ENCODE data around the gene SMARCE1.
A peak's percentile ranks its signal among the peaks of the same experiment; 100 is the strongest.

The SMARCE1 gene

DNA sequence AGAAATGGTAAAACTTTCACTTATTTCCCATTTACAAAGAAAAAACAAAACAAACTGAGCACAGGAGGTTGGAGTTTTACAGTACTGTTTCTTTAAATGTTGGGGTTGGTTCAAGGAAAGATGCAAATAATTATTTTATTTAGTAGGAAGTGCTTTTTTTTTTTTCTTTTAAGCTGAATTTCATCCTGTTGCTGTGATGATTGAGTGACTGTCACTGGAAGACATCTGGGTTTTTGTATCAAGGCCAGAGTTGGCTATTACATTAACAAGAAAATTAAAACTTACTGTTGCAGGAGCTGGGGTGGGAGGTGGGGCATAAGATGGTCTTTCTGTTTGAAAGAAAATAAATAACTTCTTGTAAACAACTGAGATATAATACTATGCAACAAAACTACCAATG, 2.3 kb downstream of the SMARCE1 start:
- no peak for DNase-seq

DNA sequence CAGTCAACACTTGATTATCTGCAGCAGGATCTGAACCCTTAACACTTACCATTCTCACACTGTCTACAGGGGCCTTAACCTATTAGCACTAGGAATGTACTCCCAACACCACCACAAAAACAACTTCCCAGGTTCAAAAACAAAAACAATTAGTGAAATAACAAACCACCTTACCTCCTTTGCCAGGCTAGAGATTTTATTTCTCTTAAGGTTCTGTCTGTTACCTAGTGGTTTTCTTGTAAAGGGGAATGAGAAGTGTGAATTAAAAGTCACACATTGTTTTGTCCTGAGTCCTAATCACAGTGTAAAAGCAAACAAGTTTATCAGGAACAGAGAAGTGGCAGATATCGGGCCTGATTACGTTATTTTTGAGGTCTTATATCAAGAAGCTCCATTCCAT, 9.7 kb downstream of the SMARCE1 start:
- DNase-seq = no peak

DNA sequence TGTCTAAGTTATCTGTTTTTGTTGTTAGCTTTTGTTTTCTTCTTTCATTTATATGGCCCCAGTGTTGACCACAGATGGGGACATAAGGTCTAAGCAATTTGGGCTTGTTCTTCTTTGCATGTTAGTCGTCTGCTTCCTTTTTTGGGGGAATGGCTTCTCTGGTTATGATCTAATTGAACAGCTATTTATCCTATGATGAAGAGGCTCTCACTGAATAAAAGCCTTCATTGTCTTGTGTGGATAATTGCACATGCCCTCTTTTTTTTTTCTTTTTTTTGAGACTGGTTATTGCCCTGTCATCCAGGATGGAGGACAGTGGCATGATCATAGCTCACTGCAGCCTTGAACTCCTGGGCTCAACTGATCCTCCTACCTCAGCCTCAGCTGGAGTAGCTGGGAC, 13.7 kb downstream of the SMARCE1 start:
- DNase-seq = no peak

DNA sequence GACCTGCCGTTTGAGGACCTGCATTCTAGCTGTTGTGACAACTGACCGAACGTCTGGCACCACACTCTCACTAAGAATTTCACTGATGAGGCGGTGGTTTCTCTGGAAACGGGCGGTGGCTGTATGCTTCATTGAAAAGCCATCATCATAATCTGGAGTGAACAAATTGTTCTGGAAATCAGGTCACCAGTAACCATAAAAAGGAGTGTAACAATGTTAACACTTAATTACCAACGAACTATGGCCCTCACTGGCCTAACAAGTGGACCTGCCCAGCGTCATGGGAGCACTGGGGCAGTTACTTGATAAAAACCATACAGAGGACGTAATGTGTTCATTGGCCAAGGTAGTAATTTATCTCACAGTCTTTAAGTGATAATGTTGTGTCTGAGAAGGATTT, 15.4 kb downstream of the SMARCE1 start:
- DNase-seq = no peak

DNA sequence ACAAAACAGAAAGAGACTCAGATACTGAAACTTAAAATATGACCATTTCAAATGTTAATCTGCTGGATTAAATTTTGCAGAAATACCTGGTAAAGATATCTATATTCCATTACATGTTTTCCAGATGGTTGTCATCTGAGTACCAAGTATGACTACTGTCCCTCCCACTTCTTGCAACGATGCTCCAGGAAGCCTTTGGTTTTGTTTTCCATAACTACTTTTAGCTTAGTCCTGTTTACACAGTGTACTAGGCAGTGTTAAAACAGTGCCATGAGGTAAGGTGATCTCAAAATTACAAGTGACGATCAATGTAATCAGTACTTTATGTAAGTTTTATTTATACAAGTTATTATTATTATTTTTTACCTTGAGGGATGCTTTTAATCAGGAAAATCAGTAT, 17.8 kb downstream of the SMARCE1 start:
- DNase-seq = no peak

DNA sequence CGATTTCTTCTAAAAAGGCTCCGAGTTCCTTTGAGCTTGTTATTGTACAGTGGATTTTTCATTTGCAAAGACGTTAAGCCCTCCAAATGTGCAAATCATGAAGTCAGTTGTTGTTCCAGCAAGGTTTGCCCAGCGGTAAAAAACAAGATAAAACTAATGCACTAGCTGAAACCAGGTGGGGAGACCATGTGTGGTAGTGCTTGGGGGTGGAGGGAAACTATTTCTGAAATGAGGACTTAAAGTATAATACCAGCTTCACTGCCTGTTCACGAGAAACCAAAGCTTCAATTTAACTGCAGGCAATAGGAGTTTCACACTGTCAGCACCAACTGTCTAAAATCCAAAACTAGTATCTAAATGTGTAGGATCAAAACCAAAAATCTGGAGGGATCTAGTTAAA, 22.3 kb downstream of the SMARCE1 start:
- no peak for DNase-seq

DNA sequence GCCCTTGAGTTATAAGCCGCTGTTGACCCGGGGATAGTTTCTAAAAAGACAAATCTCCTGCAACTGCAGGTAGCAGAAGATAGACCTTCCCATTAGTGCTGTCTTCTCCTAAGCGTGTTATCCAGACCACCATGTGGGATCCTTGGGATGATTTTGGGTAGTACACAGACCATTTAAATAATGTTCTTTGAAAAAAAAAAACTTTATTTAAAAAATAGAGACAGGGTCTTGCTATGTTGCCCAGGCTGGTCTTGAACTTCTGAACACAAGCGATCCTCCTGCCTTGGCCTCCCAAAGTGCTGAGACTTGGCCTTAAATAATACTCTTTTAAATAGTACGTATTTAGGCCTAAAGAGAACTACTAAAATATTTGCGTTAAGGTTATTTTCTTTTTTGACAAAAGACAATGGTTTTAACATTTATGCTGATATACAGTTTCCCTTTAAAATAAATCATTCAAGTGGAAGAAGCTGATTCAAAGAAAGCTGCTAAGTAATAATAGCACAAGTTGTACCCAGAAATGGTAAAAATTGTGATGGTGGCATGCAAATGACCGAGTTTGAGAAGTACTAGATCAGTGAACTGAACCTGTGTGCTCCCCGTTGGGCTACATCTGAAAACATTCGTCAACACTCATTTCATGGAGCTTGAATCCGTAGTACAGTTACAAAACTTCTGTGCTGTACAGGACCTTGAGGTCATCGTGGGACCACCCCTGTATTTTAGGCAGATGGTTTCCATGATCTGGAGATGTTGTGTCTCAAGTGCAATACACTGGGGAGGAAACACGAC, 24.0 kb downstream of the SMARCE1 start:
- DNase-seq = no peak

DNA sequence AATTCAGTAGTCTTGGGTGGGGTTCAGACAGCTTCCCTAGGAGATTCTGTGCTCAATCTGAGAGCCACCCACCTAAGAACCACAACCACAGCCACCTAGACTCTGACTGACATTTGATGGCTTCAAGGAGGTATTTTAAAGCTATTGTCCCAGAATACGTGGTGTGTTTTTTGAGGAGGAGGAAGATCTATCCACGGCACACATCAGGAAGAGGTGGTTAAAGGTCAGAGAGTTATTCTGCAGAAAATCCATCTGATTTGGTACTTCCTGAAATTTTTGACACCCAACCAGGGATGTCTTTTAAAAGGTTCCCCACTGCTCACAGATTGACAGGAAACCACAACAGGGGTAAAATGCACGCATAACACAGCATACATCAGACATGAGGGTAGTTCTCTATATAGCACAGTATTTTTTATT, 25.1 kb downstream of the SMARCE1 start:
- no peak for DNase-seq

DNA sequence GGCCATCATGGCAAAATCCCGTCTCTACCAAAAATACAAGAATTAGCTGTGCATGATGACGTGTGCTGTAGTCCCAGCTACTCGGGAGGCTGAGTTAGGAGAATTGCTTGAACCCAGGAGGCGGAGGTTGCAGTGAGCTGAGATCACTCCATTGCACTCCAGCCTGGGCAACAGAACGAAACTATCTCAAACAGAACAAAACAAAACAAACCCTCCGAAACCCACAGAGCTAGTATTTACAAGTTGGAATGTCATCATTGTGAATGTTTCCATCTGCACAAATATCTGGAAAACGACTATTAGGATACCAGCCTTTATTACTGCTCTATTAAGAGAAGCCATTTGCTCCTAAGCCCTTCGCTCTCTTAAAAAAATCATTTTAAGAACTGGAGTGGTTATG, 26.0 kb downstream of the SMARCE1 start:
- DNase-seq = no peak

DNA sequence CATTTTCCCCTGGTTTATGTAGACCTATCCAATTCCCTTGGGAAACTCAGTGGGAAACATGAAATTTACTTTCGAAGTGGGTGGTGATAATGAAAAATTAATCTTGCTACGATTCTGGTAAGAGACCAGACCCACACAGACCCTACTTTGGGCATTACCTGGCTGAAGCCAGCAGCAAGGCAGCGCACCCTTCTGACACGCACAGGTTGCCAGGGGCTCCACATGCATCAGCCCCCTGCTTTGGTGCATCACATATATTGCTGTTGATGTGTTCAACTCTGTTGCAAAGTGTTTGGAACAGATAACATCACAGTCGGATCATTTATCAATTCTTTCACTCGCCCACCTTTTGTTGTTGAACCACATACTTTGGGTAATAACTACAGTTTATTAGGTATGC, 26.6 kb downstream of the SMARCE1 start:
- DNase-seq = no peak

DNA sequence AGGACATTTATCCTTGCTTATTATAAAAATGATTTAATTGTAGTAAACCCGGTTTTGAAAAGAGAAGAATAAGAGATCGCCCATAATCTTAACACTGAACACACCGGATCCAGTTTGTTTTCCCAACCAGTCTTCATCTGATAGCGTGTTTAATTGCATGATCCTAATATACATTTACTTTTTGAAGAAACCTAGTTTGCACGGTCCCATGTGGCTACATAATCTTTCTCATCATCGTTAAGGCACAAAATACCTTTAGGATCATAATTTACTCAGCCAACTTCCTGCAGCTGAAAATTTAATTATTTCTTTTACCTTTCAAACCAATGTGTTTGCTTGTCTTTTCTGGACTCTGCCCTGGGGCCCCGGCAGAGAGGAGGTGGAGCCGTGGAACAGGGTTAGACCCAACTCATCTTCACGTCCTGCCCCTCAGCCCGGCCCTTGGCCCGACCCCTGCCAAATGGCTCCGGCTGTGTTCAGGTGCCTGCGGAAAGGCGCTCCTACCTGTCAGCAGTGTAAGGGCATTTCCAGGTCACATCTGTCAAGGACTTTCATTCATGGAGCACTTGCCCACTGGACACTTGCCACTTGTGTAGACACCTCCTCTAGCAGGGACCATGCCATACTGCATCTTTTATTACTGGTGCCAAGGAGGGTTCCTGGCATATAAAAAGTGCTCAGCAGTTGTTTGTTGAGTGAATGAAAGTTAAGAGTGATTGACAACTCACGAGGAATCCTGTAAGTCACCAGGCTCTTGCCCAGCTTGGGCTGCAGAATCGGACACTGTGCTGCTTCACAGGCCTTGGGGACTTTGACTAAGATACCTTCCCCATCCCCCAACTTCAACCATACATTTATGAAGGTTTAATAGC, 28.6 kb downstream of the SMARCE1 start:
- no peak for DNase-seq

DNA sequence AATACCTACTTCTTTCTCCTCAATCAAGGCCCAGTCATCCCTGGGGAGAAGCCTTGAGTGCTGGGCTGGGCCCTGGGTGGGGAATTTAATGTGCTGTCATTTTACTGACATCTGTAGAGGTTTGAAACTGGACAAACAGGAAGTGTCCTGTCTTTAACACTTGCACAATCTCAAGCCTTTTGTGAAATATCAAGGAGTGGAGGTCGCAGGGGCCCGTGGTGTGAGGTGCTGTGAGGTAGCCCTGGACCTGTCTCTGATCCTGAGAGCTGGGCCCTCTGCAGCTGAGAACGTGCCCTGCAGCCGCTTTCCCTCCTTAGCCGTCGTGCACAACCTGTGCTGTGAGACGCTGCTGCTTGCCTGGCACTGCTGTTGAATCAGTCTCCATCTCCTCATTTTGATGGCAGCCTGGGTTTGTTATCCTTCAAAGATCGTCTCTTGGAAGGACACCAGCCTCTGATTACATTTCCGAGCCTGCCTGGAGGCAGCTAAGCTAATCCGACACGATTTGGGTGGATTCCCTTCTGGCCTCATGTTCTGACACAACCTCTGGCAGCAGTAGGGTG, 29.9 kb downstream of the SMARCE1 start:
- no peak for DNase-seq

DNA sequence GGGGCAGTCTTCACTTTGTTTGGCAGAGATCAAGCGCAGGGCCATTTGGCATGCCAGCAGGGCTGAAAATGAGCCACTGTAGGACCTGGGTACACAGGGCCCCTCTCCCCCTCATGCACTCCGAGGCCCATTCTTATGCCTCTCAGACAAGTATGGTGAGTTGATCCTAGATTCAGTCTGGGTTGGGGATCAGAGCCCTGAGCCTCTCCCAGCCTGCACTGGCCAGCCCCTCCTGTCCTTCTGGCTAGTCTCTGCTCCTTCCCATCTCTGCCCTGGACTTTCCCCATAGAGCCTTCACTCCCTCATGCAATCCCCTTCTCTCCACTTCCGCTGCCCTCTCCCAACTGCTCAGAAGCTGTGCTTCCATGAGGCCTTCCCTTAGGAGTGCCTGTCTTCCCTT, 31.0 kb downstream of the SMARCE1 start:
- no peak for DNase-seq

DNA sequence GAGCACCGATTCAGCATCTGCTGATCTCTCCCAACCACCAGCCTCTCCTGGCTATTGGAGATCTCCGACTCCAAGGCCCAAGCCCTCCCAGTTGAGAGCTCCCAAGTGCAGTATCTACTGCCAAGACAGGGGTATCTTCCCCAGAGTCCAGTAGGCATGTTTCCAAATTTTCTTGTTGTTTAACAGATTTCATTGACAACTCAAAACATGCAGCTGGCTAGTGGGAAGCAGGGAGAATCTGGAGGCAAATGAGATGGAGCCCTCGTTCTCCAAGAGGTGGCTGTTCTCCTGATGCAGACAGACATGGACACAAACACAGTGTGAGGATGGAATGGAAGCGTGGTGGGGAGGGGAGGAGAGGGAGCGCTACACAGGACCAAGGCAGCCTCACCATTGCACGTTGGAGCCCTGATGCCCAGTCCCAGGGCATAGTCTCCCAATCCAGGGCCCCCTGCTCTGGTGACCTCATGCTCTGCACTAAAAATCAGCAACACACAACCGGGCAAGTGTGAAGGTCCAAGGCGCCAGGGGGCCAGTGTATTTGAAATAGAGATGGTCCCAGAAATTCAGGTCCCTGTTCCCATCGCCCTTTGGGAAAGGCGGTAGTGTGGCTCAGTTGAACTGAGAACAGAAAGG, 31.7 kb downstream of the SMARCE1 start:
- DNase-seq = no peak

DNA sequence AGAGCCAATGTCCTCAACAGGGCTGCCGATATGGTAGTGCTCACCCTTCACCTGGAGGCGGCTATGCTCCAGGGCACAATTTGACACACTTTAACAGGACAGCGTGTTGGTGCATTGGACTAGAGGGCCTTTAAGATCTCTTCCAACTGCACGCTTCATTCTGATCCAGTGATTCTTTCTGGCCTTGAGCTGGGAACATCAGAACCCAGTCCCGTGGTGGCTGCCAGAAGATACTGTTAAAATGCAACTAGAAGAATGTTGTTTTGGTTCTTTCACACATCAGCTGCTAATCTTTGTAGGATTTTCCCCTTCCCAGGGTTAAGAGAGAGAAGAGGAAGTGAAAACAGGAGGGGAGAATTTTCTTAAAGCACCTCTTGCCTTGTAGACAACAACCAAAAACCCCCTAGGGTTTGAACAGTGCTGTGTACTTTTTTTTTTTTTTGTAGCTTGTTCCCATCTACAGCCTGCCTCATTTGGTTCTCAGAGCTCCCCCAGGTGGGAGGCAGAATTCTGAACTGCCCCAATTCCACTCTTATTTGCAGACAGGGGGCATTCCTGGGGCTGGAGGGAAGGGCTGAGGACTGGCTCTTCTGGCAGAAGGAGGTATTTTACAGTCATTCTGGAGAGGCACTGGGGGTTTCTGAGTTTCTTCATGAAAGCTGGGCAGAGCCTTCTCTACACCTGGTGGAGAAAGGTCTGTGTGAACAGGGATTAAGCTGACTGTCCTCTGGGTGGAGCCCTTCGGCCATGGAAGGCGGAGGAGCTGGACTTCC, 32.4 kb downstream of the SMARCE1 start:
- no peak for DNase-seq

DNA sequence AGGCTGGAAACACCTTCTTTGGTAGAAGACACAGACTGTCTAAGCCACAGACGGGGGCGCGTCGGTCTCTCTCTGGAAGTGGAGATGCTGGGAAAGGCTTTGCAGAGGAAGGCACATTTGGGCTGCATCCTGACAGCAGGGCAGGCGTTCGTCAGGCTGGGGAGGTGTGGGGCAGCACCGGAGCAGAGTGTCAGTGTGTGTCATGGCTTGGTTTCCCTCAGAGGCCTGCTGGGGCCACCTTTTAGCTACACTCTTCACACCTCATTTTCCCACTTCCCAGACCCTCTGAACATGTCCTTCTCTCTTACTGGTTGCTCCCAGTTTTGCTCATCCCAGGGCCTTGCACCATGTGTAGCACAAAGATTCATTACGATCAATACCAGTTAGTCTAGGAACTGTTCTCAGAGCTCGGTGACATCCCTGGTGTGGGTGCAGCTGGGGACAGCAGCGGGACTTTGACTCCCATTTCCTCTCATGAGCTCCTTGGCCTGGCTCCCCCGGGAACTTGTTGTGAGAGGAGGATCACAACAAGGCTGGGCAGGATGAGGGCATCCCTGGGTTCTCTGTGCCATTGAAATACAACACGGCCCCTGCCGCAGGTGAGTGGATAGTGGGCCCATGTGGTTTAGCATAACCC, 33.1 kb downstream of the SMARCE1 start:
- no peak for DNase-seq

DNA sequence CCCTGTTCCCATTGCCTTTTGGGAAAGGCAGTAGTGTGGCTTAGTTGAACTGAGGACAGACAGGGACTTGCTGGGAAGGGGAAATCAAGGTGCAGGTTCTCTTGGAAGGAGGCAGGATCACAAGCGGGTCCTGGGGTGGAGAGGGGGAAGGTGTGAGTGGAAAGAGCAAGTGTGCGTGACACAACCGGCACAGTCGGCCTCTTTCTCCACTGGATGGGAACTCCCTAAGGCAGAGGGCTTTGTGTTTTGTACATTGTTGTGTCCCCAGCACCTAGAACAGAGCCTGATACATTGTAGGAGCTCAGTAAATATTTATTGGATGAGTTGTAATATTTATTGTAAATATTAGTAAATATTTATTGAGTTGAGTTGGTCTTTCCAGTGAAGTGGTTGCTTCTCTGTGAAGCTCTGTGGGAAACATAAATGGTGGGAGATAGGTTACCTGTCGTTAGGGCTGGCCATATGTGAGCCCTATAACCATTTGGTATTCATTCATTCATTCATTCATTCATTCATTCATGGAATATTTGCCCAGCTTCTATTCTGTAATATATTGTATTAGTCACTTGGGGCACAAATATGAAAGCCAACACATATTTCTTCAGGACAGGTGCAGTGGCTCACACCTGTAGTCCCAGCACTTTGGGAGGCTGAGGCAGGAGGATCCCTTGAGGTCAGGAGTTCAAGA, 34.0 kb downstream of the SMARCE1 start:
- DNase-seq = no peak

DNA sequence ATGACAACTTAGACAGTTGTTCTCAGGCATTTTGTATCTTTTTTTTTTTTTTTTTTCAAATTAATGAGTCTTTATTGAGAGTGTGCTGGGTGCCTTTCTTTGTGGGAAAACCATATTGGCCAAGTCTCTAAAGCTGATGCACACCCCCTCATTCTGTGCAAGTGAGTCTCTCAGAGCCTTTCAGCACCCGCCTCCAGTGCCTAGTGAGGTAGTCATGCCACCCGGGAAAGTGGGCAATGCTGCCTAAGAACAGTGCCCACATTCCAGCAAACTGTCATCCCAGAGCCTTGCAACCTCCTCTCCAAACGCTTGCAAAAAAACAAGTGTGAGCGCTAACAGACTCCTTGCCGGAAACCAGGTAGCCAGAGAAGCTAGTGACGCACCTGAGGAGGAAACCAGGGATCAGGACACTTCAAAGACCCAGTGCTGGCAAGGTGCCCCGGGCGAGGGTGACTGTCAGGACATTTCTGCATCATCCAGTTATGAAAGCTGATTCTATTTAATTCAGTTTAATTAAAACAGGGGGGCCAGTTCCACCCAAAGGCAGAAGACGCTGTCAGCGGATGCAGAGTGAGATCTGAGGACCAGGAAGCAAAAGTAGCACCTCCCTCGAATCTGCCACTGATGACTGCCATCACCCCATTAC, 34.9 kb downstream of the SMARCE1 start:
- peak; percentile 31 for DNase-seq

DNA sequence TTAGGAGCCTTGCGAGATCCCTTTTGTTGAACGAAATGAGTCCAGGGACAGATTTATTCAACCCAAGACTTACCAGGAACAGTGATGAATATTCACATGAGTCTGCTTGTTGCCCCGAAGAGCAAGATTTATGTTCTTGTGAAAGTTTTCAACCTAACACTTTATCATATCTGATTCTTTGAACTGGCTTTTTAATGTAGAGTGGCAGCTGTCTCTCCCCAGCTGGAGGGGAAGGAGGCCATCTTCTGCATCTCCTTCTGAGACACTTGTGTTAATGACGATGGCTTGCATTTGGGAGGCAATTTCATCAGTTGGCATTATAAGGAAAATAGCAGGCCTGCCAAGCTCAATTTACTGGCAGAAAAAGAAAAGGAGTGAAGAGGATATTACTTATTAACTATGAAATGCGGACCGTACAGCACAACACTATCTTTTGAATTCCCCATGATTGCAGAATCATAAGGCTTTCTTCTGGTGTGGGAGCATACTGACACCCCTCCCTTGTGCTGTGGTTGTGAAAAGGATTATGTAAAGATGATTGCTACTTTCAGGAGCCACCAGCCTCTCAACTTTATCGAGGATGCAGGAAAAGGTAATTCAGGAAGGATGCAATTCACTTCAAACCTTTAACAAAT, 35.7 kb downstream of the SMARCE1 start:
- DNase-seq = no peak

DNA sequence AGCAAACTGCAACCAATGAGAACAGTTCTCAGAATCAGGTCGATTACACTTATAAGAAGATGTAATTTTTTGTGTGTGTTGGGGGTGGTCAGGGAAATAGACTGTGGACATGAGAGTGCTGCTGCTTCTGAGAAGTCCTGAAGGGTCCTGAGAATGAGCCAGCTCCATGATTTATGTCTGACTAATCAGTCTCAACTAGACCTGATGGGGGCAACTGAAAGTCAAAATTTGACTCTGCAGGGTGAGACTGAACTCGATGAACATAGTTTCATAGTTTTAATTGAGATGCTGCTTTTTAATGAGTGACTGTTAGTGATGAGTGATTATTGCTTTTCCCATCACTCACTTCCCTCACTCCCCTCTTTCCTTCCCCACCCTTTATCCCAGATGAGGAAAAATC, 37.3 kb downstream of the SMARCE1 start:
- DNase-seq = no peak

Measured in NCI-H2029 (cell line).